ENCODE measurements around the gene AAMP.

AAMP gene

GRCh38 chr2:218262237-218262600 is 7.7 kb downstream of the AAMP start:
- no peak overlapping the region for H3K4me3 ChIP-seq (ENCODE audit: low read depth, low read length)
- no peak for TF ChIP-seq MYC (IDR thresholded peaks at IDR 0.05; ENCODE audit: low read depth, low read length)
- no peak for TF ChIP-seq POLR2A (IDR thresholded peaks at IDR 0.05; ENCODE audit: extremely low read depth, insufficient read length)
- TF ChIP-seq CTCF (IDR thresholded peaks at IDR 0.05; ENCODE audit: low read depth, low read length) = no peak
- TF ChIP-seq MAX (IDR thresholded peaks at IDR 0.05; ENCODE audit: low read depth, low read length) = no peak
- DNase-seq (ENCODE audit: low read depth) = no peak

GRCh38 chr2:218261423-218262236 is 8.3 kb downstream of the AAMP start:
- DNase-seq (ENCODE audit: low read depth) = peak; percentile 60
- H3K4me3 ChIP-seq (ENCODE audit: low read depth, low read length) = no peak overlapping the region
- no peak for TF ChIP-seq MYC (IDR thresholded peaks at IDR 0.05; ENCODE audit: low read depth, low read length)
- no peak for TF ChIP-seq MAX (IDR thresholded peaks at IDR 0.05; ENCODE audit: low read depth, low read length)

GRCh38 chr2:218260742-218261422 is 9.1 kb downstream of the AAMP start, which contains the start of gene GPBAR1:
Gene GPBAR1, plus strand, starts transcription at chr2:218261015. Its CDS starts 1,710 bp downstream, at chr2:218262725.
- no peak within 1 kb of the TSS for H3K4me3 ChIP-seq (ENCODE audit: low read depth, low read length)
- peak; percentile 40 for DNase-seq (ENCODE audit: low read depth)

GRCh38 chr2:218260166-218260565 is 9.8 kb downstream of the AAMP start:
- TF ChIP-seq MYC (IDR thresholded peaks at IDR 0.05; ENCODE audit: low read depth, low read length) (no peak), MAX (IDR thresholded peaks at IDR 0.05; ENCODE audit: low read depth, low read length) (no peak), CTCF (IDR thresholded peaks at IDR 0.05; ENCODE audit: low read depth, low read length) (no peak), POLR2A (IDR thresholded peaks at IDR 0.05; ENCODE audit: extremely low read depth, insufficient read length) (no peak)
- no peak for DNase-seq (ENCODE audit: low read depth)
- H3K4me3 ChIP-seq (ENCODE audit: low read depth, low read length) = no peak overlapping the region

More at GRCh38 chr2:218260742-218261422, 9.1 kb downstream of the AAMP start, which contains the start of gene GPBAR1:
- TF ChIP-seq MYC (IDR thresholded peaks at IDR 0.05; ENCODE audit: low read depth, low read length) (no peak), POLR2A (IDR thresholded peaks at IDR 0.05; ENCODE audit: extremely low read depth, insufficient read length) (no peak), CTCF (IDR thresholded peaks at IDR 0.05; ENCODE audit: low read depth, low read length) (no peak), MAX (IDR thresholded peaks at IDR 0.05; ENCODE audit: low read depth, low read length) (no peak)

GRCh38 chr2:218259099-218259961 is 10.6 kb downstream of the AAMP start:
- no peak for TF ChIP-seq POLR2A (IDR thresholded peaks at IDR 0.05; ENCODE audit: extremely low read depth, insufficient read length)
- TF ChIP-seq CTCF (IDR thresholded peaks at IDR 0.05; ENCODE audit: low read depth, low read length) = no peak
- TF ChIP-seq MYC (IDR thresholded peaks at IDR 0.05; ENCODE audit: low read depth, low read length) = no peak
- TF ChIP-seq MAX (IDR thresholded peaks at IDR 0.05; ENCODE audit: low read depth, low read length) = no peak
- peak; percentile 46 for DNase-seq (ENCODE audit: low read depth)
- no peak overlapping the region for H3K4me3 ChIP-seq (ENCODE audit: low read depth, low read length)

Data from NB4 (cell line).